Naive thymus-derived CD8-positive, alpha-beta T cell (primary cell): Measurements from ENCODE around the gene TSC22D3. TPM values are rescaled to one million over a fixed set of nuclear protein-coding genes. Genes with fewer than 3 reads are reported as not detected.
"Not testable (repeated sequence)": the region's sequence is repeated elsewhere in the genome, so short reads cannot be mapped to it uniquely, and the experiment has no call there.

ENCODE experiments used
- ATAC-seq, 2 donors: fragments of 150-1000 bp; cut with Tn5 transposase in 1 of 2; sonication (Bioruptor Pico), chemical (Tn5 transposase) in 1 of 2; 1 replicate in 1 of 2; 2 replicates in 1 of 2; pipeline ENCODE4 v1.10.0; 2021; ENCODE audit warnings: mild to moderate bottlenecking in 2 of 2, moderate library complexity in 2 of 2
- POLR2A ChIA-PET: fragments of 350-600 bp; sonication (Branson Sonifier 250); formaldehyde crosslinking; loops from one replicate; lab custom pipeline; 2021; ENCODE audit warnings: antibody characterized with exemption; lab: Charles Lee
- DNase-seq, 10 donors: peaks; one replicate each; pipeline versions ENCODE4 v3.0.0 to v3.0.0-alpha.2; 2020 to 2022
- H3K27ac Mint-ChIP-seq, 10 donors: one replicate each; pipeline ENCODE4 v1.8.0; 2020 to 2022; ENCODE audit warnings: mild to moderate bottlenecking in 10 of 10, mixed read lengths in 10 of 10, moderate library complexity in 4 of 10, inconsistent platforms in 1 of 10
- H3K27me3 Mint-ChIP-seq, 5 donors: one replicate each; pipeline ENCODE4 v1.8.0; 2021 to 2022; ENCODE audit warnings: mixed read lengths in 5 of 5
- H3K36me3 Mint-ChIP-seq, 3 donors: one replicate each; pipeline ENCODE4 v1.8.0; 2020 to 2022; ENCODE audit warnings: mixed read lengths in 3 of 3, mild to moderate bottlenecking in 2 of 3, inconsistent platforms in 1 of 3
- H3K4me1 Mint-ChIP-seq, 4 donors: one replicate each; pipeline ENCODE4 v1.8.0; 2021 to 2022; ENCODE audit warnings: mixed read lengths in 4 of 4
- H3K4me3 Mint-ChIP-seq, 10 donors: one replicate each; pipeline ENCODE4 v1.8.0; 2020 to 2022; ENCODE audit warnings: mild to moderate bottlenecking in 10 of 10, mixed read lengths in 10 of 10, moderate library complexity in 6 of 10, inconsistent platforms in 1 of 10
- H3K9me3 Mint-ChIP-seq, 9 donors: one replicate each; pipeline ENCODE4 v1.8.0; 2020 to 2022; ENCODE audit warnings: mixed read lengths in 9 of 9, mild to moderate bottlenecking in 3 of 9, inconsistent platforms in 1 of 9, moderate library complexity in 1 of 9
- polyA plus RNA-seq, 3 donors: library from polyadenylated mRNA; unstranded; fragments of 300-500 nt; fragmentation: Illumina TruSeq; gene quantifications; one replicate each; pipeline ENCODE4 v1.2.3, GENCODE V29; 2021
- total RNA-seq, 8 experiments: library from RNA in 2 of 8; stranded (reverse) in 2 of 8; gene quantifications; one replicate each; pipeline ENCODE4 v1.2.3 and lab custom pipeline; 2021 to 2026

TSC22D3 gene
- total and polyA plus RNA-seq, 5 experiments from 2014 or later, result 196 to 997 (median 437) TPM

DNA sequence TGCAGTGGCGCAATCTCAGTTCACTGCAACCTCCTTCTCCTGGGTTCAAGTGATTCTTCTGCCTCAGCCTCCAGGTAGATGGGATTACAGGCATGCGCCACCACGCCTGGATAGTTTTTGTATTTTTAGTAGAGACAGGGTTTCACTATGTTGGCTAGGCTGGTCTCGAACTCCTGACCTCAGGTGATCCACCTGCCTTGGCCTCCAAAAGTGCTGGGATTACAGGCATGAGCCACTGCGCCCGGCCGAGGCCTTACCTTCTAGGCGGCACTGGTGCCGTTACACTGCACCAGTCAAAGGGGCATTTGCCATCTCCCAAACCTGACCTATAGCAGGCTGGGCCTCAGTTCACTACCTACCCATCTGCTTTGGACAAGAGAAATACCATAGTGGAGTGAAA lies 90.0 kb downstream of the TSC22D3 start:
- H3K27me3 Mint-ChIP-seq, H3K9me3 Mint-ChIP-seq, H3K36me3 Mint-ChIP-seq, ATAC-seq, DNase-seq, H3K4me3 Mint-ChIP-seq: not testable (repeated sequence)
- POLR2A ChIA-PET, result interaction anchor here (18.2 kb wide), 1 partner anchor 29 kb away, joined by 851 read pairs; no protein-coding TSS in a partner anchor
- peaks cover 20 to 52% (median 44%) of the 10 kb centered on the region in 4 donors for H3K4me1 Mint-ChIP-seq
- peak overlapping the region in 3 of 10 donors; percentile 7 to 38 (median 25) for H3K27ac Mint-ChIP-seq

DNA sequence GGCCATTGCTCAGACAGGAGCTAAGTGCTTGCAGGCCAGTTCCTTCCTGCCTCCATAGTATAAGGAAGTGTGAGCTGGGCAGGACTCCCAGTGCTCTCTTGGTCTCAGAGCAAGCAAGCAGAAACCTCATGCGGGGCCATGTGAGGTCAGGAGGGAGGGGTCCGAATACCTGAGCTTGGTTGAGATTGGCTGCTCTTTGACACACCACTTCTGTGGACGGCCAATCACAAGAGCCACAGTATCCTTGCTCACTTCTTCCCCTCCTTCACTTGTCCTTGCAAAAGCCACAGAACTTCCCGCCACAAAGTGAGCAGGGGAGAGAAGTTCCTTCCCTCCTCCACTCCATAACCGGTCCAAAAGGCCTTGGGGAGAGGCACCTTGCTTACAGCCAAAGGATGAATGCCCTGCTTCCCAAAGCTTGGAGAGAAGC lies 90.6 kb downstream of the TSC22D3 start:
- Mint-ChIP-seq H3K4me3 (no peak overlapping the region), H3K9me3 (peaks cover 0 to 1% (median 0%) of the 10 kb centered on the region in 9 donors), H3K4me1 (peaks cover 26 to 56% (median 50%) of the 10 kb centered on the region in 4 donors), H3K27me3 (no peaks in the 10 kb centered on the region), H3K27ac (peak overlapping the region in 4 of 10 donors; percentile 25 to 71 (median 67)), H3K36me3 (no peaks in the 10 kb centered on the region)
- no peak for DNase-seq
- ATAC-seq, result peak; percentile 33 to 35
- POLR2A ChIA-PET, result interaction anchor here (18.2 kb wide), 1 partner anchor 29 kb away, joined by 851 read pairs; no protein-coding TSS in a partner anchor

DNA sequence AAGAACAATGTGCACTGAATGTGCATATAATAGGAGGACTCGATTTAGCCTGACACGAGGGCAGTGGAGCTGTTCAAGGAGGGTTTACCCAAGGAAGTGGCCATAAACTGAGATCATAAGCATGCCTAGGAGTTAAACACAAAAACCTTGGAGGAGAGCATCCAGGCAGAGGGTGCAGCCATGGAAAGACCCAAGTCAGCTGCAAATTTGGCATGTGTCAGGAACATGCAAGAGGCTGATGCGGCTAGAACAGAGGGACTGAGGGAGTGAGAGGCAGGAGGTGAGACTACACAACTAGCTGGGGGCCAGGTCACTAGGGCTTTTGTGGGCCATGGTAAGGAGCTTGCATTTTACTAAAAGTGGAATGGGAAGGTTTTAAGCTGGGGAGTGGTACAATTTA lies 91.7 kb downstream of the TSC22D3 start:
- H3K4me3 Mint-ChIP-seq, result peak overlapping the region in 3 of 10 donors; percentile 1 to 15 (median 8)
- H3K27ac Mint-ChIP-seq, result peak overlapping the region in 6 of 10 donors; percentile 8 to 73 (median 34)
- no peaks in the 10 kb centered on the region for H3K27me3 Mint-ChIP-seq
- peaks cover 27 to 65% (median 56%) of the 10 kb centered on the region in 4 donors for H3K4me1 Mint-ChIP-seq
- POLR2A ChIA-PET, result interaction anchor here (18.2 kb wide), 1 partner anchor 30 kb away, joined by 851 read pairs; no protein-coding TSS in a partner anchor
- H3K36me3 Mint-ChIP-seq, result no peaks in the 10 kb centered on the region
- H3K9me3 Mint-ChIP-seq, result peaks cover 0 to 1% (median 0%) of the 10 kb centered on the region in 9 donors
- ATAC-seq, result no peak
- no peak for DNase-seq

- POLR2A ChIA-PET, result interaction anchor here (18.2 kb wide), 1 partner anchor 31 kb away, joined by 851 read pairs; no protein-coding TSS in a partner anchor
- H3K27me3 Mint-ChIP-seq, result no peaks in the 10 kb centered on the region
- peaks cover 25 to 67% (median 60%) of the 10 kb centered on the region in 4 donors for H3K4me1 Mint-ChIP-seq
- peak overlapping the region in 6 of 10 donors; percentile 7 to 82 (median 59) for H3K27ac Mint-ChIP-seq
- ATAC-seq, result no peak
- H3K36me3 Mint-ChIP-seq, result no peaks in the 10 kb centered on the region
- no peak for DNase-seq
- peak overlapping the region in 2 of 10 donors; percentile 8 to 25 for H3K4me3 Mint-ChIP-seq
- H3K9me3 Mint-ChIP-seq, result peaks cover 0 to 1% (median 0%) of the 10 kb centered on the region in 9 donors
Measured at GRCh38 chrX:107683124-107683895, 92.3 kb downstream of the TSC22D3 start.

DNA sequence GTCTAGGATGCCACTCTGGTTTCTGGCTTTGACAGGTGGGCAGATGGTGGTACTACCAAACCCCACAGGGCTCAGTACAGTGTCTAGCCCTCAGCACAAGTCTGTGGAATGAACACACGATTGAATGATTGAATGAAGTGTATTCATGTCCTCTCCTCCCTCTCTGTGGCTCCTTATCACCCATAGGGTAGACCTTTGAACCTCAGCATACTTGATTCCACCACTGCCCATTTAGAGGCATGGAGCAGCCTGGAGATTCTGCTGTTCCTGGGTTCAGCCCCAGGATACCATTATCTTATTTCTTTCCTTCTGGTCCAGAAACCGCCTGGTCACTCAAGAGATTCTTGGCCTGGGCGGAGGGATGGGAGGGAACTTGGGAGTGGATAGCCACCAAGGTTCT lies 93.3 kb downstream of the TSC22D3 start:
- no peak for ATAC-seq
- POLR2A ChIA-PET, result interaction anchor here (18.2 kb wide), 1 partner anchor 32 kb away, joined by 851 read pairs; no protein-coding TSS in a partner anchor
- DNase-seq, result no peak
- Mint-ChIP-seq H3K27me3 (no peaks in the 10 kb centered on the region), H3K4me3 (no peak overlapping the region), H3K4me1 (peaks cover 23 to 74% (median 66%) of the 10 kb centered on the region in 4 donors), H3K9me3 (peaks cover 0 to 1% (median 0%) of the 10 kb centered on the region in 9 donors), H3K36me3 (no peaks in the 10 kb centered on the region), H3K27ac (peak overlapping the region in 5 of 10 donors; percentile 1 to 83 (median 43))

GRCh38 chrX:107678957-107679740 lies 96.4 kb downstream of the TSC22D3 start:
- H3K4me3 Mint-ChIP-seq, result peak overlapping the region in 9 of 10 donors; percentile 4 to 94 (median 46)
- peaks cover 0 to 1% (median 0%) of the 10 kb centered on the region in 9 donors for H3K9me3 Mint-ChIP-seq
- ATAC-seq, result peak; percentile 13 to 56
- peak overlapping the region; percentile 68 to 100 (median 98) for H3K27ac Mint-ChIP-seq
- POLR2A ChIA-PET, result interaction anchor here (0.9 to 18.2 kb wide), 5 partner anchors 9 to 96 kb away, joined by 3 to 851 read pairs (median 8); partner anchors contain the start of genes PRPS1 and TSC22D3
- peaks cover 33 to 75% (median 72%) of the 10 kb centered on the region in 4 donors for H3K4me1 Mint-ChIP-seq
- no peaks in the 10 kb centered on the region for H3K27me3 Mint-ChIP-seq
- peak in 9 of 10 donors; percentile 45 to 83 (median 73) for DNase-seq
- no peaks in the 10 kb centered on the region for H3K36me3 Mint-ChIP-seq

GRCh38 chrX:107677909-107678308 lies 97.7 kb downstream of the TSC22D3 start:
- POLR2A ChIA-PET, result interaction anchor here (0.9 to 18.2 kb wide), 8 partner anchors 9 to 99 kb away, joined by 3 to 851 read pairs (median 7); partner anchors contain the start of genes NCBP2L, PRPS1 and TSC22D3
- peak overlapping the region; percentile 22 to 94 (median 69) for H3K4me3 Mint-ChIP-seq
- ATAC-seq (no peak), DNase-seq (peak in 4 of 10 donors; percentile 16 to 29 (median 22))
- H3K4me1 Mint-ChIP-seq, result peaks cover 29 to 73% (median 71%) of the 10 kb centered on the region in 4 donors
- H3K27ac Mint-ChIP-seq, result peak overlapping the region; percentile 91 to 100 (median 98)
- H3K36me3 Mint-ChIP-seq, result no peaks in the 10 kb centered on the region
- H3K9me3 Mint-ChIP-seq, result peaks cover 0 to 1% (median 0%) of the 10 kb centered on the region in 9 donors
- H3K27me3 Mint-ChIP-seq, result peaks cover 0 to 1% (median 0%) of the 10 kb centered on the region in 5 donors

- Mint-ChIP-seq H3K27ac (peak overlapping the region; percentile 91 to 100 (median 98)), H3K27me3 (peaks cover 0 to 2% (median 0%) of the 10 kb centered on the region in 5 donors), H3K4me3 (peak overlapping the region; percentile 54 to 94 (median 84)), H3K36me3 (no peaks in the 10 kb centered on the region), H3K4me1 (peaks cover 30 to 76% (median 72%) of the 10 kb centered on the region in 4 donors), H3K9me3 (peaks cover 0 to 1% (median 0%) of the 10 kb centered on the region in 9 donors)
- no peak for ATAC-seq
- no peak for DNase-seq
- POLR2A ChIA-PET, result interaction anchor here (1.0 to 18.2 kb wide), 7 partner anchors 9 to 100 kb away, joined by 3 to 851 read pairs (median 8); partner anchors contain the start of genes NCBP2L and TSC22D3
Measured at GRCh38 chrX:107677501-107677901, 98.1 kb downstream of the TSC22D3 start.

GRCh38 chrX:107676559-107677378 lies 98.8 kb downstream of the TSC22D3 start:
- no peaks in the 10 kb centered on the region for H3K36me3 Mint-ChIP-seq
- ATAC-seq, result peak in 1 of 2 donors; percentile 13
- H3K4me3 Mint-ChIP-seq, result peak overlapping the region; percentile 79 to 94 (median 86)
- H3K9me3 Mint-ChIP-seq, result peaks cover 0 to 1% (median 0%) of the 10 kb centered on the region in 9 donors
- POLR2A ChIA-PET, result interaction anchor here (1.1 to 18.2 kb wide), 9 partner anchors 10 to 100 kb away, joined by 4 to 851 read pairs (median 7); partner anchors contain the start of genes NCBP2L and TSC22D3
- DNase-seq, result peak; percentile 12 to 76 (median 34)
- H3K27ac Mint-ChIP-seq, result peak overlapping the region; percentile 91 to 100 (median 98)
- H3K4me1 Mint-ChIP-seq, result peaks cover 30 to 78% (median 71%) of the 10 kb centered on the region in 4 donors
- H3K27me3 Mint-ChIP-seq, result peaks cover 0 to 2% (median 0%) of the 10 kb centered on the region in 5 donors

DNA sequence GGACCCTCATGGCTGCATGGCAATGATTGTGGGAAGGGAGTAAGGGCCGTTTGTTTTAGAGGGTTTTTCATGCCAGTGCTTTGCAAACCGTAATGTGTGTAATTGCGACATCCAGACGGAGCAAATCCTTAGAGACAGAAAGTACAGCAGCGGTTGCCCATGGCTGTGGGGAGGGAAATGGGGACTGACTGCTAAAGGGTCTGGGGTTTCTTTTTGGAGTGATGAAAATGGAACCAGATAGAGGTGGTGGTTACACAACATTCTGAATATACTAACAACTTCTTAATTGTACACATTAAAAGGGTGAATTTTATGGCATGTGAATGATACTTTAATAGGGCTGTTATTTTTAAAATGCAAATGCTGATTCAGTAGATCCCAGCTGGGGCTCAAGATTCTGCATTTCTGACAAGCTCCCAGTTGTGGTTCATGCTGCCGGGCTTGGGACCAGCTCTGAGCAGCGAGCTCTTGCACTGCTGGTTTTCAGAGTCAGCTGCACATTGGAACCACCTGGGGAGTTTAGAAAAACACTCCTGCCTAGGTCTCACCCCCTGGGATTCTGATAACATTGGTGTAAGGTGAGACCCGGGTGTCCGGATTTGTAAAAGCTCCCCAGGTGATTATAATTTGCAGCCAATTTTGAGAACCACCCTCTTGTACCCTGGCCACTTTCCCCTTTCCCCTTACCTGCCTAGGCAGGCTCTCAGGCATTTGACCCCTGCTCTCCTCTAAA lies 99.6 kb downstream of the TSC22D3 start:
- Mint-ChIP-seq H3K27me3 (peaks cover 0 to 2% (median 0%) of the 10 kb centered on the region in 5 donors), H3K4me1 (peaks cover 30 to 80% (median 70%) of the 10 kb centered on the region in 4 donors), H3K9me3 (peaks cover 0 to 1% (median 0%) of the 10 kb centered on the region in 9 donors), H3K36me3 (no peaks in the 10 kb centered on the region), H3K27ac (peak overlapping the region; percentile 91 to 100 (median 98)), H3K4me3 (peak overlapping the region; percentile 79 to 94 (median 86))
- POLR2A ChIA-PET, result interaction anchor here (1.1 to 18.2 kb wide), 7 partner anchors 11 to 101 kb away, joined by 5 to 851 read pairs (median 7); partner anchors contain the start of genes NCBP2L and TSC22D3
- ATAC-seq, result no peak
- DNase-seq, result peak in 6 of 10 donors; percentile 8 to 43 (median 32)
